ENCODE results near the gene WIZ.

The WIZ gene

GRCh38 chr19:15443325-15443724 is 6.4 kb downstream of the WIZ start:
- Histone ChIP-seq H3K36me3 (ENCODE audit: insufficient read depth, low read length) (no peaks in the 10 kb centered on the region), H3K27me3 (ENCODE audit: insufficient read depth, low read length, poor library complexity) (no peaks in the 10 kb centered on the region), H3K27ac (ENCODE audit: low read length) (no peak overlapping the region), H3K9me3 (ENCODE audit: insufficient read depth, low read length, severe bottlenecking) (no peaks in the 10 kb centered on the region), H3K4me2 (ENCODE audit: insufficient read depth, low read length) (no peak overlapping the region), H2AFZ (ENCODE audit: low read depth, low read length) (no peak overlapping the region), H3K9ac (ENCODE audit: low read depth, low read length) (no peak overlapping the region), H3K4me3 (ENCODE audit: low read depth in 1 of 2, low read length in 2 of 2) (no peak overlapping the region), H4K20me1 (ENCODE audit: insufficient read depth, low read length) (no peaks in the 10 kb centered on the region), H3K79me2 (ENCODE audit: insufficient read depth, low read length) (no peaks in the 10 kb centered on the region), H3K4me1 (ENCODE audit: insufficient read depth, low read length) (no peaks in the 10 kb centered on the region)
- TF ChIP-seq EZH2 (IDR thresholded peaks at IDR 0.05; ENCODE audit: borderline replicate concordance, low read depth, low read length, severe bottlenecking) (no peak), CTCF (IDR thresholded peaks at IDR 0.05; ENCODE audit: borderline replicate concordance, extremely low read depth, low read length, poor library complexity, severe bottlenecking) (no peak)
- ATAC-seq (ENCODE audit: insufficient read depth, low read depth) = no peak
- no peak for DNase-seq

- Histone ChIP-seq H3K79me2 (ENCODE audit: insufficient read depth, low read length) (no peaks in the 10 kb centered on the region), H2AFZ (ENCODE audit: low read depth, low read length) (no peak overlapping the region), H3K9ac (ENCODE audit: low read depth, low read length) (no peak overlapping the region), H3K4me2 (ENCODE audit: insufficient read depth, low read length) (no peak overlapping the region), H3K4me1 (ENCODE audit: insufficient read depth, low read length) (no peaks in the 10 kb centered on the region), H3K27me3 (ENCODE audit: insufficient read depth, low read length, poor library complexity) (no peaks in the 10 kb centered on the region), H4K20me1 (ENCODE audit: insufficient read depth, low read length) (no peaks in the 10 kb centered on the region), H3K27ac (ENCODE audit: low read length) (no peak overlapping the region), H3K4me3 (ENCODE audit: low read depth in 1 of 2, low read length in 2 of 2) (no peak overlapping the region), H3K36me3 (ENCODE audit: insufficient read depth, low read length) (no peaks in the 10 kb centered on the region), H3K9me3 (ENCODE audit: insufficient read depth, low read length, severe bottlenecking) (no peaks in the 10 kb centered on the region)
- ATAC-seq (ENCODE audit: insufficient read depth, low read depth) (no peak), DNase-seq (no peak)
- TF ChIP-seq CTCF (IDR thresholded peaks at IDR 0.05; ENCODE audit: borderline replicate concordance, extremely low read depth, low read length, poor library complexity, severe bottlenecking) (no peak), EZH2 (IDR thresholded peaks at IDR 0.05; ENCODE audit: borderline replicate concordance, low read depth, low read length, severe bottlenecking) (no peak)
Measured at GRCh38 chr19:15442142-15442920, 7.4 kb downstream of the WIZ start.

DNA sequence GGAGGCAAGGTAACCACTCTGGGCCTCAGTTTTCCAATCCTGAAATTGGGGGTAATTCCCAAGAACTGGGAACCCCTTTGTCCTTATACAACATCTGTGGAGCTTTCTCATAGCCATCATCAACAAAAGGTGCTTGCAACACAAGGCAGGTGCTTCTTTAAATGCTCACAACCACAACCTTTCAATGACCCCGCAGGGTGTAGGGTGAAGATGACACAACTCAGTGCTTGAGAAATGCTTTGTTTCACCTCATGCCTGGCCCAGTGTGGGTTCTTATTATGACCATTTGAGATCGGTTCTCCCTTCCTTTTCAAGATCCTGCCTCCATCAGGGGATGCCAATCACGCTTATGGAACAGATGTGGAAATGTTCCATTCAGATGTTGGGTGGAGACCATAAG is 8.4 kb downstream of the WIZ start:
- Histone ChIP-seq H3K9me3 (ENCODE audit: insufficient read depth, low read length, severe bottlenecking) (no peaks in the 10 kb centered on the region), H3K4me2 (ENCODE audit: insufficient read depth, low read length) (no peak overlapping the region), H3K27ac (ENCODE audit: low read length) (no peak overlapping the region), H3K4me1 (ENCODE audit: insufficient read depth, low read length) (no peaks in the 10 kb centered on the region), H3K4me3 (ENCODE audit: low read depth in 1 of 2, low read length in 2 of 2) (no peak overlapping the region), H3K36me3 (ENCODE audit: insufficient read depth, low read length) (no peaks in the 10 kb centered on the region), H3K79me2 (ENCODE audit: insufficient read depth, low read length) (no peaks in the 10 kb centered on the region), H4K20me1 (ENCODE audit: insufficient read depth, low read length) (no peaks in the 10 kb centered on the region), H3K27me3 (ENCODE audit: insufficient read depth, low read length, poor library complexity) (no peaks in the 10 kb centered on the region), H3K9ac (ENCODE audit: low read depth, low read length) (no peak overlapping the region), H2AFZ (ENCODE audit: low read depth, low read length) (no peak overlapping the region)
- TF ChIP-seq CTCF (IDR thresholded peaks at IDR 0.05; ENCODE audit: borderline replicate concordance, extremely low read depth, low read length, poor library complexity, severe bottlenecking) (no peak), EZH2 (IDR thresholded peaks at IDR 0.05; ENCODE audit: borderline replicate concordance, low read depth, low read length, severe bottlenecking) (no peak)
- no peak for DNase-seq
- no peak for ATAC-seq (ENCODE audit: insufficient read depth, low read depth)
